Ascending aorta (tissue), 2 donors: ENCODE results near the gene SSH2. TPM values are rescaled to one million over a fixed set of nuclear protein-coding genes. Genes with fewer than 3 reads are reported as not detected.

Experiments
- DNase-seq, 2 donors: peaks; one replicate each; pipeline ENCODE4 v3.0.0-alpha.2; 2019; ENCODE audit warnings: low spot score in 2 of 2
- H3K27ac ChIP-seq, 2 donors: fragments of 200-600 bp; sonication (generic); one replicate each; pipeline ENCODE4 v1.5.1; 2016 to 2017; ENCODE audit warnings: mild to moderate bottlenecking in 1 of 2
- H3K27me3 ChIP-seq: fragments of 200-600 bp; sonication (generic); one replicate; pipeline ENCODE4 v1.5.1; 2017
- H3K36me3 ChIP-seq, 2 donors: fragments of 200-600 bp; sonication (generic); one replicate each; pipeline ENCODE4 v1.5.1; 2016
- H3K4me1 ChIP-seq, 2 donors: fragments of 200-600 bp; sonication (generic); one replicate each; pipeline ENCODE4 v1.5.1; 2016 to 2017; ENCODE audit warnings: mild to moderate bottlenecking in 1 of 2
- H3K4me3 ChIP-seq, 2 donors: fragments of 200-600 bp; sonication (generic); one replicate each; pipeline ENCODE4 v1.5.1; 2016 to 2017; ENCODE audit warnings: mild to moderate bottlenecking in 1 of 2
- H3K9me3 ChIP-seq, 2 donors: fragments of 200-600 bp; sonication (generic); one replicate each; pipeline ENCODE4 v1.5.1; 2016
- CTCF ChIP-seq, 3 experiments: fragments of 200-600 bp in 2 of 3; fragments of 450-650 bp in 1 of 3; sonication (generic) in 2 of 3; IDR thresholded peaks; one replicate each; pipeline ENCODE4 v1.5.1; 2016 to 2019; ENCODE audit warnings: antibody characterized with exemption in 3 of 3, mild to moderate bottlenecking in 1 of 3, moderate library complexity in 1 of 3
- intact Hi-C: fragments of 100-400 bp; cut with DNase I; formaldehyde crosslinking; loops from one replicate; pipeline ENCODE4 v1.15.1; 2023
- total RNA-seq: library from RNA; depleted of rRNA; stranded (reverse); fragments of >200 nt; gene quantifications from one replicate; pipeline ENCODE4 v1.1.0, GENCODE V29; 2016

SSH2 gene
- total RNA-seq, 1 donor from 2014 or later: 7.9 TPM

- peaks cover 4 to 11% of the 10 kb centered on the region in 2 donors for H3K4me1 ChIP-seq
- no peak overlapping the region for H3K27ac ChIP-seq
- H3K9me3 ChIP-seq: no peaks in the 10 kb centered on the region
- no peak for DNase-seq
- H3K36me3 ChIP-seq: peaks cover 16 to 36% of the 10 kb centered on the region in 2 donors
- intact Hi-C loops: no loop called here
- no peaks in the 10 kb centered on the region for H3K27me3 ChIP-seq
- TF ChIP-seq CTCF (IDR thresholded peaks at IDR 0.05): no peak
- no peak overlapping the region for H3K4me3 ChIP-seq
Observed at GRCh38 chr17:29582254-29582765, 347.7 kb downstream of the SSH2 start.

- peak in 1 of 2 donors; percentile 60 for DNase-seq
- Histone ChIP-seq H3K27me3 (no peaks in the 10 kb centered on the region), H3K9me3 (no peaks in the 10 kb centered on the region), H3K27ac (no peak overlapping the region), H3K36me3 (peaks cover 22 to 42% of the 10 kb centered on the region in 2 donors), H3K4me1 (peaks cover 4 to 11% of the 10 kb centered on the region in 2 donors), H3K4me3 (no peak overlapping the region)
- intact Hi-C loops: no loop called here
- no peak for TF ChIP-seq CTCF (IDR thresholded peaks at IDR 0.05)
Observed at GRCh38 chr17:29581583-29582253, 348.3 kb downstream of the SSH2 start.

GRCh38 chr17:29579866-29580771 is 349.9 kb downstream of the SSH2 start:
- peaks cover 4 to 7% of the 10 kb centered on the region in 2 donors for H3K4me1 ChIP-seq
- intact Hi-C loops: loop anchor here (1.0 kb wide), 4 partner anchors 11 to 199 kb away; no protein-coding TSS in a partner anchor
- no peak overlapping the region for H3K27ac ChIP-seq
- DNase-seq: peak in 1 of 2 donors; percentile 91
- H3K36me3 ChIP-seq: peaks cover 38 to 58% of the 10 kb centered on the region in 2 donors
- H3K9me3 ChIP-seq: no peaks in the 10 kb centered on the region
- no peaks in the 10 kb centered on the region for H3K27me3 ChIP-seq
- H3K4me3 ChIP-seq: no peak overlapping the region
- peak; percentile 88 to 93 (median 88) for TF ChIP-seq CTCF (IDR thresholded peaks at IDR 0.05)

- Histone ChIP-seq H3K4me1 (peaks cover 4 to 7% of the 10 kb centered on the region in 2 donors), H3K36me3 (peaks cover 45 to 71% of the 10 kb centered on the region in 2 donors), H3K9me3 (no peaks in the 10 kb centered on the region), H3K27ac (peak overlapping the region in 1 of 2 donors; percentile 49), H3K4me3 (no peak overlapping the region), H3K27me3 (no peaks in the 10 kb centered on the region)
- no peak for DNase-seq
- no peak for TF ChIP-seq CTCF (IDR thresholded peaks at IDR 0.05)
- intact Hi-C loops: no loop called here
Observed at GRCh38 chr17:29578626-29579485, 351.2 kb downstream of the SSH2 start.
